Stimulated activated CD4-positive, alpha-beta T cell treated with anti-CD3 and anti-CD28 coated beads, Interleukin-4, amount 100 ng/mL, for 48 hours (primary cell): Measurements from ENCODE around the gene ZNF23.

Experiments used
- DNase-seq, 2 donors: peaks; one replicate each; pipeline ENCODE4 v3.0.0-alpha.2; 2020; ENCODE audit warnings: low read depth in 2 of 2

Gene ZNF23

DNA sequence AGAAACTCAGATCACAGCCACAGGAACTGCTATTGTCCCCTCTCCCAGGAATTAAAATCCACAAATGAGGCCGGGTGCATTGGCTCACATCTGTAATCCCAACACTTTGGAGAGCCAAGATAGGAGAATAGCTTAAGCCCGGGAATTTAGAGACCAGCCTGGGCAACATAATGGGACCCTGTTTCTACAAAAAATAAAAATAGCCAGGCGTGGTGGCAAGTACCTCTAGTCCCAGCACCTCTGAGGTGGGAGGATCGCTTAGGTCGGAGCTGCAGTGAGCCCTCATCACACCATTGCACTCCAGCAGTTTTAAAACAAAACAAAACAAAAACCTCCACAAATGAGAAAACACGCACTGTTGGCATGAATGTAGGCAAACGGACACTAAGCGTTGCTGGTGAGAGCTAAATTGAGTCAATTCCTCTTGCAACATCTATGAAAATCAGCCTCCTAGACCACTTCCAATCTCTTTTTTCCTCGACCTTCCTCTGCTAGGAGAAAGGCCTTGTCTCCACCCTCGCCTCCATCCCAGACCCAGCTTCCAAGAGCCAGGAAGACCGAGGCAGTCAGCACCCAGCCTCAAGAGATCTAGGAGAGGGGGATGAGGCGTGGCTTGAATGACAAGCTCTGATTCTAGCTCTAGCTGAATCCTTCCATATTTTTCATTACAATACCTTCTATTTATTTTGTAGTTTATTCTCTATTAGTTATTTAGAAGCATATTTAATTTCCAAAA, 35.0 kb downstream of the ZNF23 start:
- no peak for DNase-seq

- peak; percentile 13 to 41 for DNase-seq
These were observed 35.8 kb downstream of the ZNF23 start for GRCh38 chr16:71426069-71426879.

DNA sequence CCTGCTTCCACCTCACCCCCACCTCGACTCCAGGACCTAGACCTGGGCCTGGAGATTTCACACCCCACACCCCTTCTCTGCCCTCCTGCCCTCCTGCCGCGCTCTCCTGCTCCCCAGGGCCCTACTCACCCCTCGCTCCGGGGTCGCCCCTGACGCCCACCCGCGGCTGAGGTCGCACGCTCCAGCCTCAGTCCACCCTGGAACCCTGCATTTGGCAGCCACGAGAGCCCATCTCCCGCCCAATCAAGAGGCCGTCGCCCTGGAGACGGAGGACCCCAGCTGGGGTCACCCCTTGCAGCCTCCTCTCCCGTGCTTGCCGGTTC, 36.3 kb downstream of the ZNF23 start:
- no peak for DNase-seq

- no peak for DNase-seq
These were observed 37.4 kb downstream of the ZNF23 start for GRCh38 chr16:71424626-71425025.

DNA sequence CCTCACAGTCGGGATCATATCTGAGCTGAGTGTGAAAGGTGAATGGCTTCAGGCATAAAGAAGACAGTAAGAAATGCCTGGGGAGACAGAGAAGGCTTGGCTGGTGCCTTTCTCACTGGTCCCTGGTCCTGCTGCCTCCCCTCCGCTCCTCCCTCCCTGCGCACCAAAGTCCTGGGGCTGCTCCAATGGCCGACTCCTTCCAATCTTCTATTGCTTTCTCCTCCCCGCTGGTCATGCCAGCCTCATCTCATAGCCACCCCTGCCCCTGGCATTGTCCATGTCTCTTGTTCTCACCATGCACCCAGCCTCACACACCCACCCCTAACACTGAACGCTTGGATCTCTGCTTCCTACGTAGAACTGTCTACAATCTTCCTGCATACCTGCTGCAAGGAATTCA, 38.2 kb downstream of the ZNF23 start:
- DNase-seq, result no peak

DNA sequence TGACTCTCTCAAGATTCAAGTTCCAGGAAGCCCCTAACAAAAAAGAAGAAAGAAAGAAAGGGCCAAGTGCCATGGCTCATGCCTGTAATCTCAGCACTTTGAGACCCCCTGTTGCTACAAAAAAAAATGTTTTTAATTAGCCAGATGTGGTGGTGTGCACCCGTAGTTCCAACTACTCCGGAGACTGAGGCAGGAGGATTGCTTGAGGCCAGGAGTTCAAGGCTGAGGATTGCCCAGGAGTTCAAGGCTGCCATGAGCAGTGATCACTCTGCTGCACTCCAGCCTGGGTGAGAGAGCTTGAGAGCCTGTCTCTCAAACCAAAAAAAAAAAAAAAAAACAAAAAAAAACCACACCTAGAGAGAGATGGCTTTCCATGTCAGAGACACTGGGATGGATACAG, 39.0 kb downstream of the ZNF23 start:
- no peak for DNase-seq

GRCh38 chr16:71421911-71422310, 40.1 kb downstream of the ZNF23 start:
- peak; percentile 14 to 26 for DNase-seq

- DNase-seq, result no peak
These were observed 48.0 kb downstream of the ZNF23 start for GRCh38 chr16:71414038-71414437.

GRCh38 chr16:71413341-71413740, 48.7 kb downstream of the ZNF23 start:
- no peak for DNase-seq

DNA sequence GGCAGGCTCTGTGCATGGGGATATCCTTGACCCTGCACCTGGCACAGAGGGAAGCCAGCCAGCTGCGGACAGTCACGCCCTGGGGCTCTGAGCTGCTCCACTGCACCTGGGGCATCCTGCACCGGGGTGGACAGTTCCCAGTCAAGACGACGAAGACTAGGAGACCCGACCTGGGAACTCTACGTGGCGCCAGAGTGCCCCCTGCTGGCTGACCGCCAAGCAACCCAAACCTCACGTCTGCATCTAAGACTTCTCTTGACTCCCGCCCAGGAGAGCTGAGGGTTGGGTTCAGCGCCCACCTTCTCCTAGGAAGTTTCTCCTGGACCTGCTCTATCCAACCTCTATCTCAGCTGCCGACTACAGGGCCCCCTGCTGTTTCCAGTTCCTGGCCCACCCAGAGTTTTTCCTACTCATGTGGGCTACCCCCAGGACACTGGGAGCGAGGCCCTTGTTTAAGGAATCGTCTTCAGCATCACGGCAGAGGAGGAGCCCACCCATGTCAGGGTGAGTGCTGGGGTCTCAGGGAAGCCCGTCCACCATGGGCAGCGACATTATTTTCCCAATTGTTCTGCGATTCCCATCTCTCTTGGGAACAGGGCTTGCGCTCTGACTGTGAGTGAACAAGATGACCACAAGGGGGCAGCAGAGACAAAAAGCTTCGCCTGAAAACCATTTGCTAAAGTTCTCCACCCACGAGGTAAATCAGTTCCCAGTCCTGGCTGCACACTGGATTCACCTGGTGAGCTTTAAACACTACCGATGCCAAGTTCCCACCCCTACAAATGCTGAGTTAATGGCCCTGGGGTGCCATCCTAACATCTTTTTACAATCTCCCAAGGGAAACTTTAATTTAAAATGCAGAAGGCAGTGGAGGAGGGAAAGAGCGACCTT, 49.5 kb downstream of the ZNF23 start:
- DNase-seq, result peak; percentile 51 to 59

GRCh38 chr16:71410146-71410545, 51.9 kb downstream of the ZNF23 start:
- no peak for DNase-seq

GRCh38 chr16:71409011-71409775, 52.9 kb downstream of the ZNF23 start:
- DNase-seq, result no peak

DNA sequence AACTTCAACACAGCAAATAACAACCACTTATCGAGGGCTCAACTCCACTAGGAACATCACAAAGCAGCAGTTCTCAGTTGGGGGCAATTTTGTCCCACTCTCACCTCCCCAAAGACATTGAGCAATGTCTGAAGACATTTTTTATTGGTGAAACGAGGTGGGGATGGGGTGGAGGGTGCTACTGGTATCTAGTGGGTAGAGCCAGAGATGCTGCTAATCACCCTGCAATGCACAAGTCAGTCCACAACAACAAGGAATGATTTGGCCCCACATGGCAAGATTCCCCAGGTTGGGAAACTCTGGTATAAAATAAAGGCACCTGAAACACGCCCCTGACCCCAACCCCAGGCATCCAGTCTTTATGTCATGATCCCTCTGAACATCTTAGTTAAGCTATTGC, 53.5 kb downstream of the ZNF23 start:
- no peak for DNase-seq

GRCh38 chr16:71407731-71408130, 54.3 kb downstream of the ZNF23 start:
- no peak for DNase-seq

DNA sequence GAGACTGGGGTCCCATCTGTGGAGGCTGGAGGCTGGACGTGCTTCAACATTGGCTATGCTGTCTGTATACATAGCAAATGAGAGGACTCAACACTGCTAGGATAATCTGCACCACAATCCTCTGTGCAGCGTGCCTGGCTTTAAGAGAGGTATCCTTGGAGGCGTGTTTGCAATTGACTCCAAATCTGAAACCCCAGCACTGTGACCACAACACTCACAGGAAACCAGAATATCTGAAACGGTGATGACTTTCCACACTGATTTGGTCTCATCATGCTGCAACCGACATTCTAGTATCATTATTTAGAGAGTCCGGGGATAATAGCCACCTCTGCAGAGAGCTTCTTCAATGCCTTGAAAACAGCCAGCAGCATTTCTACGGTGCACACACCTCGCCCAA, 55.3 kb downstream of the ZNF23 start:
- DNase-seq, result no peak

DNA sequence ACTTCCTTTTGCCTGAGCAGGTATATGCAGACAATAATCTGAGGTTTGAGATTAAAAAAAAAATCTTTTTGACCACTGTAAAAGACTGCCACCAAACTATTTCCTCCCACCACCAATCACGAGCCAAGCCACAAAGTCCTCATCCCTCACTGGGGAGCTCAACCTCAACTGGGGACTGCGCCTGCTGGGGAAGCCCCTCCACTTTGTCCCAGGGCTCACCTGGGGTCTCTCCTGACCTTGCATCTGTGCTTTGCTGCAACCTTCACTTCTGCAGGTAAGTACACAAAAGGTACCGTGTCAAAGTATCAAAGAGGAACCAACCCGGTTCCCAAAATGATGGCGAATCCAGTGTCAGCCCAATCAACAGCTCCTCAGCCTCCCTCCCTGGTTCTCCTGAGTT, 55.7 kb downstream of the ZNF23 start:
- DNase-seq, result no peak

GRCh38 chr16:71404364-71404763, 57.7 kb downstream of the ZNF23 start:
- no peak for DNase-seq

GRCh38 chr16:71402674-71403073, 59.4 kb downstream of the ZNF23 start:
- DNase-seq, result no peak

DNA sequence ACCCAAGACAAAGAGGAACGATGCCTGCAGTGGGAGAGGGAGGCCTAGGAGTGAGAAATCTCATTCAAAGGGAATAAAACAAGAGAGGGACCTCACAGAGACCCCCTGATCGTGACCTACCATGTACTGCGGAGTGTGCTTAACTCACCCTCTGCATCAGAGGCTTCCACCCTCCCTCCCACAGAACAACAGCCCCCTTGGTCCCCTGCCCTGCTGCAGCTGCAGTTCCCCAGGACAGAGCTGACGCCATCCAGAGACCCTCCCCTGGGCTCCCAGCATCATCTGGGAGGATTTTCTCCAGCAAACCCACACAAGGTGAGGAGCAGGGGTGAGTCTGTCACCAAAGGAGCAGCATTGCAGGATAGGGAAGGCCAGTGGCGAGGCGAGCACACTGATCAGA, 60.0 kb downstream of the ZNF23 start:
- DNase-seq, result no peak

GRCh38 chr16:71399801-71400563, 62.1 kb downstream of the ZNF23 start:
- no peak for DNase-seq
